Spleen (tissue), 11 donors: ENCODE measurements around the gene ARID5B. TPM values are rescaled to one million over a fixed set of nuclear protein-coding genes. Genes with fewer than 3 reads are reported as not detected.

Source experiments
- DNase-seq: peaks from one replicate; pipeline ENCODE4 v3.0.0-alpha.2; 2020
- H3K27ac ChIP-seq, 8 donors: fragments of 200-600 bp; sonication (generic) in 7 of 8; 1 replicate in 4 of 8; 2 replicates in 4 of 8; pipeline versions ENCODE4 v1.5.0 to v1.8.0; 2016 to 2021; ENCODE audit warnings: inconsistent platforms in 4 of 8, mild to moderate bottlenecking in 4 of 8, moderate library complexity in 1 of 8
- H3K27me3 ChIP-seq, 7 donors: fragments of 200-600 bp; sonication (generic) in 6 of 7; replicated peaks in 1 of 7; 1 replicate in 4 of 7; 2 replicates in 3 of 7; pipeline versions ENCODE4 v1.5.0 to v1.8.0; 2016 to 2021; ENCODE audit warnings: inconsistent platforms in 3 of 7, mild to moderate bottlenecking in 1 of 7
- H3K36me3 ChIP-seq, 6 donors: fragments of 200-600 bp; sonication (generic) in 5 of 6; 1 replicate in 4 of 6; 2 replicates in 2 of 6; pipeline versions ENCODE4 v1.5.0 to v1.8.0; 2016 to 2021; ENCODE audit warnings: inconsistent platforms in 2 of 6
- H3K4me1 ChIP-seq, 6 donors: fragments of 200-600 bp; sonication (generic) in 5 of 6; 1 replicate in 3 of 6; 2 replicates in 3 of 6; pipeline versions ENCODE4 v1.5.0 to v1.8.0; 2016 to 2021; ENCODE audit warnings: inconsistent platforms in 3 of 6
- H3K4me3 ChIP-seq, 8 donors: fragments of 200-600 bp; sonication (generic) in 7 of 8; 1 replicate in 4 of 8; 2 replicates in 4 of 8; pipeline versions ENCODE4 v1.5.0 to v1.8.0; 2016 to 2021; ENCODE audit warnings: inconsistent platforms in 4 of 8, mild to moderate bottlenecking in 4 of 8, moderate library complexity in 2 of 8
- H3K9me3 ChIP-seq, 8 donors: fragments of 200-600 bp; sonication (generic) in 7 of 8; 1 replicate in 4 of 8; 2 replicates in 4 of 8; pipeline versions ENCODE4 v1.5.0 to v1.8.0; 2016 to 2021; ENCODE audit warnings: inconsistent platforms in 4 of 8
- POLR2A ChIP-seq, 3 donors: fragments of 450-650 bp; IDR thresholded peaks; one replicate each; pipeline ENCODE4 v1.5.1; 2017; ENCODE audit warnings: antibody characterized with exemption in 3 of 3, mild to moderate bottlenecking in 1 of 3
- POLR2AphosphoS5 ChIP-seq, 3 donors: sonication (generic); formaldehyde crosslinking; IDR thresholded peaks; one replicate each; pipeline ENCODE4 v1.5.1; 2017; ENCODE audit warnings: antibody characterized with exemption in 3 of 3
- WGBS, 5 donors: extraction: QIAGEN DNeasy Blood & Tissue Kit in 3 of 5; methylation state at CpG; one replicate each; pipeline versions ENCODE4 v1.1.5 to v1.1.7; 2013 to 2018; 5-methylcytosine and 5-hydroxymethylcytosine counted together
- intact Hi-C: fragments of 100-400 bp; cut with DNase I; formaldehyde crosslinking; loops from one replicate; pipeline ENCODE4 v1.15.0; 2023; ENCODE audit warnings: low total_unique reads
- polyA plus RNA-seq, 3 donors: library from polyadenylated mRNA; stranded (reverse); fragments of 200-250 nt; gene quantifications; one replicate each; pipeline ENCODE4 v1.2.1, GENCODE V29; 2013
- total RNA-seq, 7 donors: library from RNA; depleted of rRNA in 3 of 7; stranded (reverse); fragments of >200 nt in 3 of 7; fragmentation: NEBNext Ultra II Directional in 4 of 7; extraction: Animal tissue kit (Norgen Biotek cat#: 25700) in 4 of 7; gene quantifications; one replicate each; pipeline versions ENCODE4 v1.1.0 to v1.2.1, GENCODE V29; 2016 to 2021
- TF ChIP-seq, protein P1 (sequence below), 11 experiments: fragments of 200-600 bp in 7 of 11; fragments of 450-650 bp in 4 of 11; sonication (generic) in 4 of 11; IDR thresholded peaks in 8 of 11; conservative IDR thresholded peaks in 3 of 11; 1 replicate in 7 of 11; 2 replicates in 4 of 11; pipeline versions ENCODE4 v1.4.0 to v1.8.0; 2016 to 2021; ENCODE audit warnings: antibody characterized with exemption in 11 of 11, inconsistent platforms in 4 of 11, mild to moderate bottlenecking in 1 of 11
- donor health status: healthy with polysubstance abuse.
- donor health status: DM: no; HTN: no; CAD: no; lungs with moderate emphysema.
- donor health status: DM: no; HTN: no; CAD: no.
- donor health status: Bipolar disorder and iron deficiency.
- donor health status: healthy.
- donor health status: DM: no; HTN: no; CAD: no.
- donor health status: DM: yes; HTN: yes; CAD: no.

Gene ARID5B
- total and polyA plus RNA-seq, 10 donors: 5.6 to 70.7 (median 46.2) TPM

DNA sequence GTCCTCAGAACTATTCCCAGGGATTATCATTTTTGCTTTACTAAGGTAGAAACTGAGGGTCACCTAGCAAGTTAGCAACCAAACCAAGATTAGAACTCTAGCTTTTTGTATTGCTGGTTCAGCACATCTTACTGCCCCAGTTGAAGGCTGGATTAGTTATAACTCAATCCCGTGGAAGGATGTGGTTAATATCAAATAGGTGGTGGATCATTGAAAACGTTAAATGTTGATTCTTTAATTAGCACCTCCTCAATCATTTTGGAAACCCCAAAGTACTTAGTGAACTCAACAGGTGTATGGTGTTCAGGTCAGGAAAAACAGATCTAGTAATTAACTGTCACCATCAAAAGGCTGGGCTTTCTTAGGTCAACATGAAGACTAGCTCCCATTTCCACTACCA lies 152.4 kb downstream of the ARID5B start:
- H3K4me1 ChIP-seq: peaks cover 25 to 99% (median 81%) of the 10 kb centered on the region in 6 donors
- H3K9me3 ChIP-seq: no peaks in the 10 kb centered on the region

DNA sequence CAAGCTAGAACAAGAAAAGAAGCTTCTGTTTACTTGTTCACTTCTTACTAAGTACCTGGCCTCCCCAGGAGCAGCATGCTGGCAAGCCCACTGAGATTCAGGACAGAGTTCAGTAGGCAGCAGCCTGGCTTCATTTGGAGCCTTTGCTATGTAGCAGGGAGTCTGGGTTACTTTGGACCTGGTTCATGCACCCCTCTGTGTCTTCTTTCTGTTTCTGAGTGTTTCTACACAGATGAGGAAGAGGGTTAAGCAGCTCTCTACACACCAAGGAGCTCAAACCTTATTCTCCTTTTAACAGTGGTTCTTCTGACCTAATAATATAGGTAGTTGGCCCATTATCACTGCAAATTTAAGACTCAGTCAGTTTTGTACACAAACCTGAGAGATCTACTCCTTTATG lies 152.9 kb downstream of the ARID5B start:
- Histone ChIP-seq H3K27ac (peak overlapping the region in 7 of 8 donors; percentile 66 to 90 (median 86)), H3K9me3 (no peaks in the 10 kb centered on the region), H3K27me3 (no peaks in the 10 kb centered on the region), H3K4me3 (peak overlapping the region in 3 of 8 donors; percentile 2 to 65 (median 4)), H3K4me1 (peaks cover 31 to 99% (median 81%) of the 10 kb centered on the region in 6 donors), H3K36me3 (peaks cover 0 to 51% (median 17%) of the 10 kb centered on the region in 6 donors)
- intact Hi-C loops: no loop called here
- DNase-seq: no peak
- TF ChIP-seq POLR2A (IDR thresholded peaks at IDR 0.05) (no peak), POLR2AphosphoS5 (IDR thresholded peaks at IDR 0.05) (no peak)
- TF ChIP-seq, protein P1, sequence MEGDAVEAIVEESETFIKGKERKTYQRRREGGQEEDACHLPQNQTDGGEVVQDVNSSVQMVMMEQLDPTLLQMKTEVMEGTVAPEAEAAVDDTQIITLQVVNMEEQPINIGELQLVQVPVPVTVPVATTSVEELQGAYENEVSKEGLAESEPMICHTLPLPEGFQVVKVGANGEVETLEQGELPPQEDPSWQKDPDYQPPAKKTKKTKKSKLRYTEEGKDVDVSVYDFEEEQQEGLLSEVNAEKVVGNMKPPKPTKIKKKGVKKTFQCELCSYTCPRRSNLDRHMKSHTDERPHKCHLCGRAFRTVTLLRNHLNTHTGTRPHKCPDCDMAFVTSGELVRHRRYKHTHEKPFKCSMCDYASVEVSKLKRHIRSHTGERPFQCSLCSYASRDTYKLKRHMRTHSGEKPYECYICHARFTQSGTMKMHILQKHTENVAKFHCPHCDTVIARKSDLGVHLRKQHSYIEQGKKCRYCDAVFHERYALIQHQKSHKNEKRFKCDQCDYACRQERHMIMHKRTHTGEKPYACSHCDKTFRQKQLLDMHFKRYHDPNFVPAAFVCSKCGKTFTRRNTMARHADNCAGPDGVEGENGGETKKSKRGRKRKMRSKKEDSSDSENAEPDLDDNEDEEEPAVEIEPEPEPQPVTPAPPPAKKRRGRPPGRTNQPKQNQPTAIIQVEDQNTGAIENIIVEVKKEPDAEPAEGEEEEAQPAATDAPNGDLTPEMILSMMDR (IDR thresholded peaks at IDR 0.05 in 8 of 11, conservative IDR thresholded peaks at IDR 0.05 in 3 of 11): no peak

More for the DNA sequence above, 152.4 kb downstream of the ARID5B start:
- TF ChIP-seq POLR2A (IDR thresholded peaks at IDR 0.05) (no peak), POLR2AphosphoS5 (IDR thresholded peaks at IDR 0.05) (no peak)
- TF ChIP-seq, protein P1 (IDR thresholded peaks at IDR 0.05 in 8 of 11, conservative IDR thresholded peaks at IDR 0.05 in 3 of 11): no peak
- 13 to 69% (median 34%) methylated on average over 2 of the region's 2 CpGs for WGBS, 5 donors
- Histone ChIP-seq H3K27ac (peak overlapping the region; percentile 8 to 90 (median 84)), H3K27me3 (no peaks in the 10 kb centered on the region), H3K4me3 (peak overlapping the region in 1 of 8 donors; percentile 65), H3K36me3 (peaks cover 0 to 51% (median 17%) of the 10 kb centered on the region in 6 donors)
- intact Hi-C loops: no loop called here
- DNase-seq: no peak

DNA sequence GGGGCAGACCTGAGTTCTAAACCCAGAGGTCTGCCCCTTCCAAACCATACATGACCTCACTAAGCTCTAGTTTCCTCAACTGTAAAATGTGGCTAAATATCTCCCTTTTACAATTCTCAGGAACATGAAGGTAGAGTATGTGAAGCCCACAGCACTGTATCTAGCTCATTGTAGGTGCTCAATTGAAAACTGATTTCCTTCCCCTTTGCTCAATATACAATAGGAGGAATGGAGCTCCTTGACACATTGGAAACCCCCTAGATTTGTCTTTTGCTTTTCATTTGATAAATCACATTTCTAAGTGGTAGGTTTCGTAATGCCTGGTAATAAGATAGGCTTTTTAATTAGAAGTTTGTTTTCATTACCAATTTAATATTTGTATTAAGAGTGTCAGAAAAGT lies 153.3 kb downstream of the ARID5B start:
- H3K4me1 ChIP-seq: peaks cover 35 to 99% (median 82%) of the 10 kb centered on the region in 6 donors
- intact Hi-C loops: no loop called here
- H3K4me3 ChIP-seq: peak overlapping the region in 3 of 8 donors; percentile 2 to 65 (median 4)
- H3K9me3 ChIP-seq: no peaks in the 10 kb centered on the region
- TF ChIP-seq, protein P1 (IDR thresholded peaks at IDR 0.05 in 8 of 11, conservative IDR thresholded peaks at IDR 0.05 in 3 of 11): no peak
- TF ChIP-seq POLR2AphosphoS5 (IDR thresholded peaks at IDR 0.05) (no peak), POLR2A (IDR thresholded peaks at IDR 0.05) (no peak)
- 50 to 65% (median 60%) methylated on average over 1 of the region's 1 CpG for WGBS, 5 donors
- no peaks in the 10 kb centered on the region for H3K27me3 ChIP-seq
- no peak for DNase-seq
- H3K36me3 ChIP-seq: peaks cover 0 to 51% (median 19%) of the 10 kb centered on the region in 6 donors
- H3K27ac ChIP-seq: peak overlapping the region in 7 of 8 donors; percentile 66 to 90 (median 86)

DNA sequence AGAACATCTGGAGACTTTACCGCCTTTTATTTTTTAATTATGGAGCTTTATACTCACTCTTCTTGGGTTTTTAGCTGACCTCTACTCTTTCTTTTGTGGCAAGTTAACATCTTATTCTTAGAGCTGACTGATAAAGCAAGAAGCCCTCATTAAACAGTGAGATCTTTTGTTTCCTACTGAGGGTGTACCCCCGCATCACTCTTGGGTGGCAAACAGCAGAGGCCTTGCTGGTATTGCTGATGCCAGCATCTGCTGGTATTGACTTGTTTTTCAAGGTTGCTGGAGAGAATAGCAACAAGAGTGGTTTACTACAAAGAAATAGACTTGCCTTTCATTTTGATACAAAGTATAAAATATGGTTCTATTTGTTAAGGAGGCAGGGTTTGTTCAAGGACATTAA lies 154.7 kb downstream of the ARID5B start:
- H3K9me3 ChIP-seq: no peaks in the 10 kb centered on the region
- peaks cover 39 to 100% (median 86%) of the 10 kb centered on the region in 6 donors for H3K4me1 ChIP-seq
- peak overlapping the region in 1 of 8 donors; percentile 65 for H3K4me3 ChIP-seq
- H3K27ac ChIP-seq: peak overlapping the region; percentile 40 to 90 (median 84)
- H3K27me3 ChIP-seq: no peaks in the 10 kb centered on the region
- TF ChIP-seq POLR2A (IDR thresholded peaks at IDR 0.05): no peak
- TF ChIP-seq POLR2AphosphoS5 (IDR thresholded peaks at IDR 0.05): no peak
- TF ChIP-seq, protein P1 (IDR thresholded peaks at IDR 0.05 in 8 of 11, conservative IDR thresholded peaks at IDR 0.05 in 3 of 11): no peak
- DNase-seq: no peak
- peaks cover 0 to 64% (median 19%) of the 10 kb centered on the region in 6 donors for H3K36me3 ChIP-seq
- 64 to 79% (median 74%) methylated on average over 2 of the region's 2 CpGs for WGBS, 5 donors
- intact Hi-C loops: no loop called here
